Calu3 (cell line): ENCODE results near the gene GRPEL1. TPM values are rescaled to one million over a fixed set of nuclear protein-coding genes. Genes with fewer than 3 reads are reported as not detected.

ENCODE experiments used
- BruUV-seq: library from RNA; stranded (reverse); fragments of 400-500 nt; replicated peaks from 2 replicates; lab custom pipeline; 2021; lab: Mats Ljungman, UMichigan
- CTCF ChIA-PET: fragments of 300-600 bp; sonication (Branson Sonifier 250); formaldehyde crosslinking; loops from one replicate; lab custom pipeline; 2022; ENCODE audit warnings: antibody characterized with exemption; lab: Charles Lee
- DNase-seq: peaks from one replicate; pipeline ENCODE4 v3.0.0; 2022
- H3K27ac Mint-ChIP-seq: one replicate; pipeline ENCODE4 v1.8.0; 2022; ENCODE audit warnings: mixed read lengths; ENCODE audit not compliant: unreplicated experiment
- H3K27me3 Mint-ChIP-seq: one replicate; pipeline ENCODE4 v1.8.0; 2022; ENCODE audit warnings: mixed read lengths; ENCODE audit not compliant: unreplicated experiment
- H3K36me3 Mint-ChIP-seq: one replicate; pipeline ENCODE4 v1.8.0; 2022; ENCODE audit warnings: mild to moderate bottlenecking, moderate library complexity, mixed read lengths; ENCODE audit not compliant: insufficient read depth, unreplicated experiment
- H3K4me1 Mint-ChIP-seq: one replicate; pipeline ENCODE4 v1.8.0; 2022; ENCODE audit warnings: mild to moderate bottlenecking, low read depth, mixed read lengths; ENCODE audit not compliant: unreplicated experiment
- H3K4me3 Mint-ChIP-seq: one replicate; pipeline ENCODE4 v1.8.0; 2022; ENCODE audit warnings: mild to moderate bottlenecking, low read depth, moderate library complexity, mixed read lengths; ENCODE audit not compliant: unreplicated experiment
- H3K9me3 Mint-ChIP-seq: one replicate; pipeline ENCODE4 v1.8.0; 2022; ENCODE audit warnings: low read depth, mixed read lengths; ENCODE audit not compliant: unreplicated experiment
- intact Hi-C: fragments of 100-400 bp; cut with micrococcal nuclease; formaldehyde crosslinking; loops from one replicate; pipeline ENCODE4 v1.10.0; 2022; ENCODE audit not compliant: unreplicated experiment
- total RNA-seq: library from RNA; stranded (reverse); gene quantifications from 2 replicates; pipeline ENCODE4 v1.2.3, GENCODE V29; 2022
- TF ChIP-seq, protein P1 (sequence below): fragments of 200-600 bp; IDR thresholded peaks from one replicate; pipeline ENCODE4 v1.8.0; 2022; ENCODE audit warnings: antibody characterized with exemption; ENCODE audit not compliant: unreplicated experiment

Gene GRPEL1
- total RNA-seq, 1 experiment from 2014 or later: 32.2 TPM

DNA sequence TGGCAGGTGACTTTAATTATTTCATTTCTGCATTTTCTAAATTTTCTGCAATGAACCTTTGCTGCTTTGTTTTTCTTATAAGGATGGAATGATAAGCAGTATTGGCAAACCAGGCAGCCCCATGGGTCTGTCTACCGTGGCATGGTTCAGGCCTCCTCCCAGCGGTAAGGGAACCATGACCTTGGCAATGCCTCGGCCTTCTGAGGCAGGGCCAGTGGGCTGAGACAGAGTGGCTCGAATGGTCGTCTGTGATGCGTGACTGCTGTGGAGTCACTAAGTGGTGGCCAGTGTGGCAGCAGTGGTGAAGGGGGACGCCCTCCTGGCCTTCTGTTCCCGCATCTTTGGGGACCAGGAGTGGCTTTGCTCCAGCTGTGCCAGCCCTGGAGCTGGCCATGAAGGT, 43.6 kb upstream of the GRPEL1 start:
- BruUV-seq: no TSS peak
- Mint-ChIP-seq H3K4me3 (no peak overlapping the region), H3K9me3 (no peaks in the 10 kb centered on the region), H3K27ac (no peak overlapping the region), H3K27me3 (peaks cover 24% of the 10 kb centered on the region), H3K4me1 (no peaks in the 10 kb centered on the region), H3K36me3 (no peaks in the 10 kb centered on the region)
- DNase-seq: no peak
- TF ChIP-seq, protein P1, sequence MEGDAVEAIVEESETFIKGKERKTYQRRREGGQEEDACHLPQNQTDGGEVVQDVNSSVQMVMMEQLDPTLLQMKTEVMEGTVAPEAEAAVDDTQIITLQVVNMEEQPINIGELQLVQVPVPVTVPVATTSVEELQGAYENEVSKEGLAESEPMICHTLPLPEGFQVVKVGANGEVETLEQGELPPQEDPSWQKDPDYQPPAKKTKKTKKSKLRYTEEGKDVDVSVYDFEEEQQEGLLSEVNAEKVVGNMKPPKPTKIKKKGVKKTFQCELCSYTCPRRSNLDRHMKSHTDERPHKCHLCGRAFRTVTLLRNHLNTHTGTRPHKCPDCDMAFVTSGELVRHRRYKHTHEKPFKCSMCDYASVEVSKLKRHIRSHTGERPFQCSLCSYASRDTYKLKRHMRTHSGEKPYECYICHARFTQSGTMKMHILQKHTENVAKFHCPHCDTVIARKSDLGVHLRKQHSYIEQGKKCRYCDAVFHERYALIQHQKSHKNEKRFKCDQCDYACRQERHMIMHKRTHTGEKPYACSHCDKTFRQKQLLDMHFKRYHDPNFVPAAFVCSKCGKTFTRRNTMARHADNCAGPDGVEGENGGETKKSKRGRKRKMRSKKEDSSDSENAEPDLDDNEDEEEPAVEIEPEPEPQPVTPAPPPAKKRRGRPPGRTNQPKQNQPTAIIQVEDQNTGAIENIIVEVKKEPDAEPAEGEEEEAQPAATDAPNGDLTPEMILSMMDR: no peak
- CTCF ChIA-PET: no interaction called here
- intact Hi-C loops: no loop called here

DNA sequence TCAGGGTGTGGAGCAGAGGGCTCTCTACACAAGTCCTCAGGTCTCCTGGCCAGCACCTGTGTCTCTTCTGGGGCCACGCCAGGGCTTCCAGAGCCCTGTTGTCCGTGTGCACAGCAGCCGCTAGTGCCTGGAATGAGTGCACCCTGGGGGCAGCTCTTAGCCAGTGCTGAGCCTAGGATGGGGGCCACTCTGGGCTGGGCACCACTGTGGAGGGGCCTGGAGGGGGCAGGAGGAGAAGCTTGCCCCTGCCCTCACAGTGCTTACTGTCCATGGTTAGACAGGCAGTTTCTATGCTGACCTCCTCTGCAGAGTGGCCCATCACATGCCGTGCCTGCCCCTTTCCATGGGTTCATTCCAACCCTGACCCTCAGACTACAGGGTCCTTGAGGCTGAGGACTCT, 42.7 kb upstream of the GRPEL1 start:
- no TSS peak for BruUV-seq
- no peaks in the 10 kb centered on the region for H3K4me1 Mint-ChIP-seq
- TF ChIP-seq, protein P1: no peak
- CTCF ChIA-PET: no interaction called here
- intact Hi-C loops: no loop called here
- H3K36me3 Mint-ChIP-seq: no peaks in the 10 kb centered on the region
- no peak overlapping the region for H3K27ac Mint-ChIP-seq
- no peak overlapping the region for H3K4me3 Mint-ChIP-seq
- DNase-seq: no peak
- no peaks in the 10 kb centered on the region for H3K9me3 Mint-ChIP-seq
- peaks cover 17% of the 10 kb centered on the region for H3K27me3 Mint-ChIP-seq

- peaks cover 7% of the 10 kb centered on the region for H3K27me3 Mint-ChIP-seq
- DNase-seq: no peak
- H3K9me3 Mint-ChIP-seq: no peaks in the 10 kb centered on the region
- no peaks in the 10 kb centered on the region for H3K36me3 Mint-ChIP-seq
- intact Hi-C loops: no loop called here
- H3K4me3 Mint-ChIP-seq: no peak overlapping the region
- TF ChIP-seq, protein P1: no peak
- H3K4me1 Mint-ChIP-seq: no peaks in the 10 kb centered on the region
- no peak overlapping the region for H3K27ac Mint-ChIP-seq
- BruUV-seq: no TSS peak
- CTCF ChIA-PET: no interaction called here
These were observed 41.3 kb upstream of the GRPEL1 start for GRCh38 chr4:7109169-7109568.

GRCh38 chr4:7108660-7109059, 40.8 kb upstream of the GRPEL1 start:
- no peaks in the 10 kb centered on the region for H3K36me3 Mint-ChIP-seq
- H3K4me3 Mint-ChIP-seq: no peak overlapping the region
- H3K9me3 Mint-ChIP-seq: no peaks in the 10 kb centered on the region
- H3K27me3 Mint-ChIP-seq: peaks cover 7% of the 10 kb centered on the region
- CTCF ChIA-PET: no interaction called here
- no peak for DNase-seq
- intact Hi-C loops: no loop called here
- TF ChIP-seq, protein P1: no peak
- peaks cover 4% of the 10 kb centered on the region for H3K4me1 Mint-ChIP-seq
- no peak overlapping the region for H3K27ac Mint-ChIP-seq
- no TSS peak for BruUV-seq
